ENCODE data around the gene FAM107B. TPM values are rescaled to one million over a fixed set of nuclear protein-coding genes. Genes with fewer than 3 reads are reported as not detected.

FAM107B gene
- total RNA-seq, 1 experiment from 2014 or later, result 41.6 TPM

DNA sequence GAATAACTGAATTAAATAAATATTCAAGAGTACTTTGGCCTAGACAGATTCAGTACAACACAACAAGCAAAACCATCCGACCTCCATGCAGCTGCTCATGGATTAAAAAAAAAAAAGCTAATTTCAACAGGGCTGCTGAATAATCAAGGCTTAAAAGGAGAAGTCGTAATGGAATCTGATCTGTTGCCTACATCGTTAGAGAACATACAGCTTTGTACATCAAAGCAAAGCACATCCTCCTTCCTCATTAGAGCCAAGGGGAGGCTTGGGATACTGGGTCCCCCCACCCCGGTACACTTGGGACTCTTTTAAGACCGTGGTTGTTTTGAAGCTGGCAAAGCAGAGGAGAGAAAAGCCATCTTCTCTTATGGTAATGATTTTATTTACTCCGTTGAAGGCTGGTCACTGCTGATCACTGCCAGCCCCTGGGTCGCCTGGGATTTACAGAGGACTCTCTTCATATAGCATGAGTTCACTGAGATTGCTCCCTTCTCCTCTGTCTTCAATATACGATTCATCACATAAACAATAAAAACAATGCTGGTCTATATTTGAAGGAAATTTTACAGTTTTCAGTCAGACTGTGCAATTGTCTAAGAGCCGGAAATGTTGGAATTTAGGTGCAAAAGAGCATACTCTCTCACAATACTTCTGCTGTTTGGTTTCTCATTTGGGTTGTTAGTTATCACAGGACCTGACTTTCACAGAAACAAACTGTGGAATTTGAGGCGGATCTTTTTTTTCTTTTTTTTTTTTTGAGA is 148.8 kb downstream of the FAM107B start:
- Histone ChIP-seq H3K79me2 (ENCODE audit: insufficient read depth, low read length) (no peaks in the 10 kb centered on the region), H3K9me3 (ENCODE audit: control insufficient read depth in 1 of 2, insufficient read depth in 1 of 2, low read depth in 1 of 2, low read length in 2 of 2) (no peaks in the 10 kb centered on the region), H3K9ac (ENCODE audit: low read length) (no peak overlapping the region), H3K36me3 (ENCODE audit: control insufficient read depth in 1 of 2, insufficient read depth in 2 of 2, low read length in 2 of 2) (no peaks in the 10 kb centered on the region), H3K27me3 (ENCODE audit: insufficient read depth, low read length) (no peaks in the 10 kb centered on the region), H3K4me1 (ENCODE audit: control insufficient read depth in 1 of 2, insufficient read depth in 2 of 2, low read length in 2 of 2) (no peaks in the 10 kb centered on the region), H3K4me2 (ENCODE audit: low read length) (no peak overlapping the region), H2AFZ (ENCODE audit: low read depth, low read length, poor library complexity, severe bottlenecking) (no peak overlapping the region), H3K9me2 (ENCODE audit: insufficient read depth) (no peaks in the 10 kb centered on the region), H3K4me3 (replicated peaks in 1 of 2; ENCODE audit: low read depth in 1 of 2, low read length in 2 of 2) (no peak overlapping the region), H4K20me1 (ENCODE audit: insufficient read depth) (no peaks in the 10 kb centered on the region), H3K27ac (ENCODE audit: low read depth, low read length) (no peak overlapping the region)
- DNase-seq (ENCODE audit: low read depth, low spot score), result no peak
- intact Hi-C loops (cut with micrococcal nuclease), result no loop called here
- ChIA-PET RAD21 (ENCODE audit: low non-redundant PET in 1 of 2, low total read pairs in 2 of 2, uncharacterized antibody in 2 of 2, unreplicated experiment in 2 of 2) (no interaction called here), CTCF (no interaction called here), POLR2A (no interaction called here)
- BruUV-seq (replicated peaks), result no TSS peak
- TF ChIP-seq, protein P1, sequence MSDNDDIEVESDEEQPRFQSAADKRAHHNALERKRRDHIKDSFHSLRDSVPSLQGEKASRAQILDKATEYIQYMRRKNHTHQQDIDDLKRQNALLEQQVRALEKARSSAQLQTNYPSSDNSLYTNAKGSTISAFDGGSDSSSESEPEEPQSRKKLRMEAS (IDR thresholded peaks at IDR 0.05), result no peak
- no peak for TF ChIP-seq SP1 (IDR thresholded peaks at IDR 0.05; ENCODE audit: low read depth)
- TF ChIP-seq, protein P2, sequence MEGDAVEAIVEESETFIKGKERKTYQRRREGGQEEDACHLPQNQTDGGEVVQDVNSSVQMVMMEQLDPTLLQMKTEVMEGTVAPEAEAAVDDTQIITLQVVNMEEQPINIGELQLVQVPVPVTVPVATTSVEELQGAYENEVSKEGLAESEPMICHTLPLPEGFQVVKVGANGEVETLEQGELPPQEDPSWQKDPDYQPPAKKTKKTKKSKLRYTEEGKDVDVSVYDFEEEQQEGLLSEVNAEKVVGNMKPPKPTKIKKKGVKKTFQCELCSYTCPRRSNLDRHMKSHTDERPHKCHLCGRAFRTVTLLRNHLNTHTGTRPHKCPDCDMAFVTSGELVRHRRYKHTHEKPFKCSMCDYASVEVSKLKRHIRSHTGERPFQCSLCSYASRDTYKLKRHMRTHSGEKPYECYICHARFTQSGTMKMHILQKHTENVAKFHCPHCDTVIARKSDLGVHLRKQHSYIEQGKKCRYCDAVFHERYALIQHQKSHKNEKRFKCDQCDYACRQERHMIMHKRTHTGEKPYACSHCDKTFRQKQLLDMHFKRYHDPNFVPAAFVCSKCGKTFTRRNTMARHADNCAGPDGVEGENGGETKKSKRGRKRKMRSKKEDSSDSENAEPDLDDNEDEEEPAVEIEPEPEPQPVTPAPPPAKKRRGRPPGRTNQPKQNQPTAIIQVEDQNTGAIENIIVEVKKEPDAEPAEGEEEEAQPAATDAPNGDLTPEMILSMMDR (IDR thresholded peaks at IDR 0.05 in 2 of 3, conservative IDR thresholded peaks at IDR 0.05 in 1 of 3; ENCODE audit: borderline replicate concordance in 1 of 3, insufficient read depth in 1 of 3, low read depth in 2 of 3, low read length in 2 of 3), result no peak
- TF ChIP-seq ZFX (IDR thresholded peaks at IDR 0.05), result no peak
- no peak for TF ChIP-seq FOSL1 (IDR thresholded peaks at IDR 0.05; ENCODE audit: low read depth)
- no peak for TF ChIP-seq TCF7L2 (IDR thresholded peaks at IDR 0.05; ENCODE audit: borderline replicate concordance, extremely low read depth, insufficient read depth, insufficient read length)
- ATAC-seq, result no peak

DNA sequence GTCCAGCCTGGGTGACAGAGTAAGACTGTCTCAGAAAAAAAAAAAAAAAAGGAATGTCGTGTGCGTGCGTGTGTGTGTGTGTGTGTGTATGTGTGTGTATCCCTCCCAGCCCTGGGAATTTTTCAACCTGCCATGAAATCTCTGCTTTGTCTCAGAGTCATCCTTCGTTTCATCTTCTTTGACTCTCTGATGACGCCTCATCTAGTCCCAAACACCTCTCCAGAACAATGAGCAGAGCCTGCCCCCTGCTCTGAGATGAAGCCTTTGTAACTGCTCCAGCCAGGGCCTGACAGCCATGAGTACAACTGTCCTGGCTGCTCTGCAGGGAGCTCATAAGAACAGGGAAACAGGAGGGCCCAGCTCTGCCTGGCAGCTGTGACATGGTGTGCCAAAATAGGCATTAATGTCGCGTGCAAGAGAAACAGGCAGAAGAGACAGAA is 149.5 kb downstream of the FAM107B start:
- BruUV-seq (replicated peaks), result no TSS peak
- Histone ChIP-seq H3K9me2 (ENCODE audit: insufficient read depth) (no peaks in the 10 kb centered on the region), H3K79me2 (ENCODE audit: insufficient read depth, low read length) (no peaks in the 10 kb centered on the region), H3K9me3 (ENCODE audit: control insufficient read depth in 1 of 2, insufficient read depth in 1 of 2, low read depth in 1 of 2, low read length in 2 of 2) (no peaks in the 10 kb centered on the region), H3K4me2 (ENCODE audit: low read length) (no peak overlapping the region), H2AFZ (ENCODE audit: low read depth, low read length, poor library complexity, severe bottlenecking) (no peak overlapping the region), H3K4me1 (ENCODE audit: control insufficient read depth in 1 of 2, insufficient read depth in 2 of 2, low read length in 2 of 2) (no peaks in the 10 kb centered on the region), H4K20me1 (ENCODE audit: insufficient read depth) (no peaks in the 10 kb centered on the region), H3K36me3 (ENCODE audit: control insufficient read depth in 1 of 2, insufficient read depth in 2 of 2, low read length in 2 of 2) (no peaks in the 10 kb centered on the region), H3K27ac (ENCODE audit: low read depth, low read length) (no peak overlapping the region), H3K9ac (ENCODE audit: low read length) (no peak overlapping the region), H3K27me3 (ENCODE audit: insufficient read depth, low read length) (no peaks in the 10 kb centered on the region), H3K4me3 (replicated peaks in 1 of 2; ENCODE audit: low read depth in 1 of 2, low read length in 2 of 2) (no peak overlapping the region)
- DNase-seq (ENCODE audit: low read depth, low spot score) (no peak), ATAC-seq (no peak)
- intact Hi-C loops (cut with micrococcal nuclease), result no loop called here
- ChIA-PET CTCF (no interaction called here), RAD21 (ENCODE audit: low non-redundant PET in 1 of 2, low total read pairs in 2 of 2, uncharacterized antibody in 2 of 2, unreplicated experiment in 2 of 2) (interaction anchor here in 1 of 2 experiments (0.7 kb wide), 1 partner anchor 125 kb away, joined by 4 read pairs; no protein-coding TSS in a partner anchor), POLR2A (no interaction called here)
- TF ChIP-seq, protein P2 (IDR thresholded peaks at IDR 0.05 in 2 of 3, conservative IDR thresholded peaks at IDR 0.05 in 1 of 3; ENCODE audit: borderline replicate concordance in 1 of 3, insufficient read depth in 1 of 3, low read depth in 2 of 3, low read length in 2 of 3), result no peak
- TF ChIP-seq JUND (IDR thresholded peaks at IDR 0.05), result no peak
- no peak for TF ChIP-seq ZNF274 (IDR thresholded peaks at IDR 0.05; ENCODE audit: low read depth, low read length)
- no peak for TF ChIP-seq YY1 (IDR thresholded peaks at IDR 0.05; ENCODE audit: extremely low read depth, insufficient replicate concordance, low read depth, low read length)
- TF ChIP-seq CBX3 (IDR thresholded peaks at IDR 0.05; ENCODE audit: low read depth), result no peak
- TF ChIP-seq FOSL1 (IDR thresholded peaks at IDR 0.05; ENCODE audit: low read depth), result no peak
- TF ChIP-seq, protein P3, sequence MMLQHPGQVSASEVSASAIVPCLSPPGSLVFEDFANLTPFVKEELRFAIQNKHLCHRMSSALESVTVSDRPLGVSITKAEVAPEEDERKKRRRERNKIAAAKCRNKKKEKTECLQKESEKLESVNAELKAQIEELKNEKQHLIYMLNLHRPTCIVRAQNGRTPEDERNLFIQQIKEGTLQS (IDR thresholded peaks at IDR 0.05), result no peak
